Measurements from ENCODE around the gene MOB1B. TPM values are rescaled to one million over a fixed set of nuclear protein-coding genes. Genes with fewer than 3 reads are reported as not detected.

Gene MOB1B
- total RNA-seq, 1 donor from 2014 or later: 48.2 TPM

DNA sequence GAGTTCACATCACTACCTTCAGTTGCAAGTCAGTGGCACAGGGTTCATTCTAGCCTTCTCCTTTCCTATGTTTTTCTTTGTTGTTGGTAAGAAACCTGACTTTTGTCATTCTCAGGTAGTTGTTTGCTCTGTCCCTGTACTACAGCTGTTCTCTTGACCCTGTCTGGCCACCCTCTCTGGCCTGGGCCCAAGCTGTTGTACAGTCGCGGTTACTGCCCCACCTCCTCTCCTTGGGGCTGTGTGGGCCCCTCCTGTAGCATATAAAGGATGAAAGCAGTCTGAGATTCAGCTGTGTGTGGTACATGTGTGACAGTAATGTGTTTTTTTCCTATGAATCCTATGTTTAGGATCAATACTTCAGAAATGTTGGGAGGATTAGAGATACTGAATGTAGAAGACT is 12.5 kb downstream of the MOB1B start:
- TF ChIP-seq CTCF (conservative IDR thresholded peaks at IDR 0.05): no peak
- H3K9me3 Mint-ChIP-seq: peaks cover 7% of the 10 kb centered on the region
- no peak overlapping the region for H3K27ac Mint-ChIP-seq
- H3K4me1 Mint-ChIP-seq (ENCODE audit: unreplicated experiment): no peaks in the 10 kb centered on the region
- no peak for DNase-seq (ENCODE audit: extremely low spot score, unreplicated experiment)
- peaks cover 20% of the 10 kb centered on the region for H3K36me3 Mint-ChIP-seq
- H3K27me3 Mint-ChIP-seq: no peaks in the 10 kb centered on the region
- no peak overlapping the region for H3K4me3 Mint-ChIP-seq

GRCh38 chr4:70915036-70915815 is 13.1 kb downstream of the MOB1B start:
- Mint-ChIP-seq H3K36me3 (peaks cover 22% of the 10 kb centered on the region), H3K9me3 (peaks cover 7% of the 10 kb centered on the region), H3K4me3 (no peak overlapping the region), H3K27ac (no peak overlapping the region), H3K27me3 (no peaks in the 10 kb centered on the region), H3K4me1 (ENCODE audit: unreplicated experiment) (no peaks in the 10 kb centered on the region)
- TF ChIP-seq CTCF (conservative IDR thresholded peaks at IDR 0.05): no peak
- DNase-seq (ENCODE audit: extremely low spot score, unreplicated experiment): no peak

GRCh38 chr4:70915874-70916559 is 13.8 kb downstream of the MOB1B start:
- H3K4me3 Mint-ChIP-seq: no peak overlapping the region
- H3K27ac Mint-ChIP-seq: no peak overlapping the region
- H3K27me3 Mint-ChIP-seq: no peaks in the 10 kb centered on the region
- no peak for TF ChIP-seq CTCF (conservative IDR thresholded peaks at IDR 0.05)
- no peaks in the 10 kb centered on the region for H3K4me1 Mint-ChIP-seq (ENCODE audit: unreplicated experiment)
- DNase-seq (ENCODE audit: extremely low spot score, unreplicated experiment): no peak
- H3K9me3 Mint-ChIP-seq: peaks cover 7% of the 10 kb centered on the region
- peaks cover 24% of the 10 kb centered on the region for H3K36me3 Mint-ChIP-seq

GRCh38 chr4:70920592-70920991 is 18.4 kb downstream of the MOB1B start:
- Mint-ChIP-seq H3K27me3 (no peaks in the 10 kb centered on the region), H3K4me3 (no peak overlapping the region), H3K36me3 (peaks cover 7% of the 10 kb centered on the region), H3K4me1 (ENCODE audit: unreplicated experiment) (peaks cover 10% of the 10 kb centered on the region), H3K9me3 (peaks cover 3% of the 10 kb centered on the region), H3K27ac (no peak overlapping the region)
- TF ChIP-seq CTCF (conservative IDR thresholded peaks at IDR 0.05): no peak
- DNase-seq (ENCODE audit: extremely low spot score, unreplicated experiment): no peak

- DNase-seq (ENCODE audit: extremely low spot score, unreplicated experiment): no peak
- H3K4me1 Mint-ChIP-seq (ENCODE audit: unreplicated experiment): peaks cover 22% of the 10 kb centered on the region
- H3K27ac Mint-ChIP-seq: no peak overlapping the region
- TF ChIP-seq CTCF (conservative IDR thresholded peaks at IDR 0.05): no peak
- H3K27me3 Mint-ChIP-seq: no peaks in the 10 kb centered on the region
- H3K4me3 Mint-ChIP-seq: no peak overlapping the region
- H3K36me3 Mint-ChIP-seq: peaks cover 8% of the 10 kb centered on the region
- no peaks in the 10 kb centered on the region for H3K9me3 Mint-ChIP-seq
These were observed 23.2 kb downstream of the MOB1B start for GRCh38 chr4:70925418-70925817.

All from type B pancreatic cell (in vitro differentiated cells).